Measurements from ENCODE around the gene LIF.

Gene LIF

DNA sequence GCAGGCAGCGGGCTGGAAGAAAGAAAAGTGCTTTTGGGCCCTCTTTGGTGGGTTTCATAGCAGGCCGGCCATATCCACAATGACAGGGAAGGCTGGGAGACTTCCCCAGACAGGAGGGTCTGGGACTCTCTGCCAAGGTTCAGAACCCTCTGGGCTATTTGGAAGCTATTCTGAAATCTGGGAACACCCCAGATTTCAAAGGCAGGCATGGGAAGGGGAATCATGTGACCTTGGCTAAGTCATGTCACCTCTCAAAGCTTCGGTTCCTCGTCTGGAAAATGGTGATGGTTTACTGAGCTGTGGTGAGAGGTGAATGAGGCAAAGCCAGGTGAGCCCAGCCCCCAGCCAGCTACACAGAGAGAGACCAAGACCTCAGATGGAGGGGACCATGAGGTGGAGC, 38.1 kb upstream of the LIF start:
- H3K9me3 ChIP-seq (ENCODE audit: control insufficient read depth, low read length): no peaks in the 10 kb centered on the region
- H3K4me3 ChIP-seq (ENCODE audit: low read depth, low read length): no peak overlapping the region
- H3K9ac ChIP-seq: no peak overlapping the region
- H3K27me3 ChIP-seq (ENCODE audit: control insufficient read depth, insufficient read depth, low read length): no peaks in the 10 kb centered on the region
- H3K36me3 ChIP-seq (ENCODE audit: control insufficient read depth, insufficient read depth, low read length): no peaks in the 10 kb centered on the region
- no peaks in the 10 kb centered on the region for H3K4me1 ChIP-seq
- no peak overlapping the region for H3K27ac ChIP-seq
- H3K4me2 ChIP-seq (ENCODE audit: low read length): no peak overlapping the region
- no peak overlapping the region for H2AFZ ChIP-seq
- no peaks in the 10 kb centered on the region for H3K79me2 ChIP-seq
- no peak for TF ChIP-seq CTCF (IDR thresholded peaks at IDR 0.05)

- H2AFZ ChIP-seq: no peak overlapping the region
- TF ChIP-seq CTCF (IDR thresholded peaks at IDR 0.05): no peak
- no peaks in the 10 kb centered on the region for H3K4me1 ChIP-seq
- H3K9me3 ChIP-seq (ENCODE audit: control insufficient read depth, low read length): no peaks in the 10 kb centered on the region
- H3K4me2 ChIP-seq (ENCODE audit: low read length): no peak overlapping the region
- no peak overlapping the region for H3K4me3 ChIP-seq (ENCODE audit: low read depth, low read length)
- no peaks in the 10 kb centered on the region for H3K36me3 ChIP-seq (ENCODE audit: control insufficient read depth, insufficient read depth, low read length)
- no peak overlapping the region for H3K27ac ChIP-seq
- no peak overlapping the region for H3K9ac ChIP-seq
- no peaks in the 10 kb centered on the region for H3K27me3 ChIP-seq (ENCODE audit: control insufficient read depth, insufficient read depth, low read length)
- no peaks in the 10 kb centered on the region for H3K79me2 ChIP-seq
Measured at GRCh38 chr22:30284172-30284571, 37.6 kb upstream of the LIF start.

DNA sequence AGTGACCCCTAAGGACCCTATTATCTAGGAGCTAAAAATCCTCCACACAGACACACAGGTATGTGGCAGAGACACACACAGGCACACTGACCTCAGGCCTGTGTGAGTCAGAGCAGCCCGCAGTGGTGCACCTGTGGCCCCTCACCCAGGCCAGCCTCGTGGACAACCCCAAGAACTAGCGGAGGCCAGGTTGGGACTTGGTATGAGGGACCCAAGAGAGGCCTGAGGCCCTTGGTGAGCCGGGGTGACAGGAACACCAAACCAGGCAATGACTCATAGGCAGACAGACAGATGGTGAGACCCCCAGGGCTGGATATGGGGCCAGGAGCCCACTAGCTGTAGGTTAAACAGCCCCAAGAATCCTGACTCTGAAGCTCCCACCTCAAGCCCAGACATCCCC, 36.8 kb upstream of the LIF start:
- Histone ChIP-seq H2AFZ (no peak overlapping the region), H3K4me2 (ENCODE audit: low read length) (no peak overlapping the region), H3K9me3 (ENCODE audit: control insufficient read depth, low read length) (no peaks in the 10 kb centered on the region), H3K27ac (no peak overlapping the region), H3K79me2 (no peaks in the 10 kb centered on the region), H3K4me1 (no peaks in the 10 kb centered on the region), H3K4me3 (ENCODE audit: low read depth, low read length) (no peak overlapping the region), H3K9ac (no peak overlapping the region), H3K36me3 (ENCODE audit: control insufficient read depth, insufficient read depth, low read length) (no peaks in the 10 kb centered on the region), H3K27me3 (ENCODE audit: control insufficient read depth, insufficient read depth, low read length) (no peaks in the 10 kb centered on the region)
- TF ChIP-seq CTCF (IDR thresholded peaks at IDR 0.05): no peak

DNA sequence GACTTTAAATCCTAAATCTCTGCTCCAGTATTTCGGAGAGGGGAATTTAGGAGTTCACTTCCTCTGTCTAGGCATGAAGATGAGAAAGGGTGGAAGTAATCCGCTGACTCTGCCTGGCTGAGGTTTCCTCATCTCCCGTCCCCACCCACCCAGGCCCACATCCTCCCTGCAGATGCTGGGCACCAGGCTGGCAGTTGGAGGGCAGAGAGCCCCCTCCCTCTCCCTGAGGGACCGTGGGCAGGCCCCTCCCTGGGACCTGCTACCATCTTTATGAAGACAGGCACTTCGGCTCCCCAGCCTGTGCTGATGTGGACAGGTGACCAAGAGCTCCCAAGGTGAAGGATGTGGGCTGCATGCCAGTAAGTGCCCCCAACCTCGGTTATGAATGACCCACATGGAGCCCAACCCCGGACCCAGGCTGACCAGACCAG, 36.1 kb upstream of the LIF start:
- Histone ChIP-seq H3K4me2 (ENCODE audit: low read length) (no peak overlapping the region), H3K36me3 (ENCODE audit: control insufficient read depth, insufficient read depth, low read length) (no peaks in the 10 kb centered on the region), H3K9me3 (ENCODE audit: control insufficient read depth, low read length) (no peaks in the 10 kb centered on the region), H3K27me3 (ENCODE audit: control insufficient read depth, insufficient read depth, low read length) (no peaks in the 10 kb centered on the region), H3K9ac (no peak overlapping the region), H3K27ac (no peak overlapping the region), H3K4me1 (no peaks in the 10 kb centered on the region), H3K79me2 (no peaks in the 10 kb centered on the region), H3K4me3 (ENCODE audit: low read depth, low read length) (no peak overlapping the region), H2AFZ (no peak overlapping the region)
- TF ChIP-seq CTCF (IDR thresholded peaks at IDR 0.05): no peak

DNA sequence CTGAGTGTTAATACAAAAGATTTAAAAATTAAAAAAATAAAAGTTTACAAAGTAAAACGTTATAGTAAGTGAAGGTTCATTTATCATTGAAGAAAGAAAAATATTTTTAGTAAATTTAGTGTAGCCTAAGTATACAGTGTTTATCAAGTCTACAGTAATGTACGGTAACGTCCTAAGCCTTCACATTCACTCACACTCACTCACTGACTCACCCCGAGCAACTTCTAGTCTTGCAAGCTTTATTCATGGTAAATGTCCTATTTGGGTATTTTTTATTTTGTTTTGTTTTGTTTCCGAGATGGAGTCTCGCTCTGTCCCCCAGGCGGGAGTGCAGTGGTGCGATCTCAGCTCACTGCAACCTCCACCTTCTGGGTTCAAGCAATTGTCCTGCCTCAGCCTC, 33.9 kb upstream of the LIF start:
- Histone ChIP-seq H3K79me2 (no peaks in the 10 kb centered on the region), H3K27me3 (ENCODE audit: control insufficient read depth, insufficient read depth, low read length) (no peaks in the 10 kb centered on the region), H3K27ac (no peak overlapping the region), H2AFZ (no peak overlapping the region), H3K4me2 (ENCODE audit: low read length) (no peak overlapping the region), H3K9me3 (ENCODE audit: control insufficient read depth, low read length) (no peaks in the 10 kb centered on the region), H3K36me3 (ENCODE audit: control insufficient read depth, insufficient read depth, low read length) (no peaks in the 10 kb centered on the region), H3K9ac (no peak overlapping the region), H3K4me1 (no peaks in the 10 kb centered on the region), H3K4me3 (ENCODE audit: low read depth, low read length) (no peak overlapping the region)
- no peak for TF ChIP-seq CTCF (IDR thresholded peaks at IDR 0.05)

Data from parathyroid adenoma (tissue), 2 donors.